Measurements from ENCODE around the gene STRIP2.

Gene STRIP2

GRCh38 chr7:129388333-129389098 lies 45.7 kb upstream of the STRIP2 start:
- no peak for TF ChIP-seq CTCF (IDR thresholded peaks at IDR 0.05; ENCODE audit: control extremely low read depth, extremely low read depth, low read depth, missing control alignments)
- POLR2A ChIA-PET: no interaction called here
- CTCF ChIA-PET: interaction anchor here (0.8 to 8.7 kb wide), 10 partner anchors 8 to 91 kb away, joined by 3 to 59 read pairs (median 4); partner anchors contain the start of gene STRIP2
- DNase-seq (ENCODE audit: extremely low spot score): no peak

GRCh38 chr7:129389829-129390228 lies 44.4 kb upstream of the STRIP2 start:
- POLR2A ChIA-PET: no interaction called here

GRCh38 chr7:129390314-129390713 lies 43.9 kb upstream of the STRIP2 start:
- POLR2A ChIA-PET: no interaction called here
- DNase-seq (ENCODE audit: extremely low spot score): no peak
- TF ChIP-seq CTCF (IDR thresholded peaks at IDR 0.05; ENCODE audit: control extremely low read depth, extremely low read depth, low read depth, missing control alignments): no peak
- CTCF ChIA-PET: interaction anchor here (1.0 to 8.7 kb wide), 6 partner anchors 9 to 172 kb away, joined by 3 to 59 read pairs (median 6); no protein-coding TSS in a partner anchor

More at GRCh38 chr7:129389829-129390228, 44.4 kb upstream of the STRIP2 start:
- no peak for DNase-seq (ENCODE audit: extremely low spot score)
- TF ChIP-seq CTCF (IDR thresholded peaks at IDR 0.05; ENCODE audit: control extremely low read depth, extremely low read depth, low read depth, missing control alignments): no peak
- CTCF ChIA-PET: interaction anchor here (0.8 to 8.7 kb wide), 6 partner anchors 9 to 435 kb away, joined by 3 to 59 read pairs (median 5); no protein-coding TSS in a partner anchor

GRCh38 chr7:129391546-129392171 lies 42.6 kb upstream of the STRIP2 start:
- ChIA-PET POLR2A (no interaction called here), CTCF (interaction anchor here (1.0 to 8.7 kb wide), 7 partner anchors 10 to 173 kb away, joined by 3 to 59 read pairs (median 7); no protein-coding TSS in a partner anchor)
- DNase-seq (ENCODE audit: extremely low spot score): no peak
- no peak for TF ChIP-seq CTCF (IDR thresholded peaks at IDR 0.05; ENCODE audit: control extremely low read depth, extremely low read depth, low read depth, missing control alignments)

GRCh38 chr7:129393255-129393654 lies 41.0 kb upstream of the STRIP2 start:
- no peak for TF ChIP-seq CTCF (IDR thresholded peaks at IDR 0.05; ENCODE audit: control extremely low read depth, extremely low read depth, low read depth, missing control alignments)
- ChIA-PET POLR2A (no interaction called here), CTCF (no interaction called here)
- DNase-seq (ENCODE audit: extremely low spot score): no peak

GRCh38 chr7:129394101-129394500 lies 40.1 kb upstream of the STRIP2 start:
- ChIA-PET POLR2A (no interaction called here), CTCF (no interaction called here)
- no peak for TF ChIP-seq CTCF (IDR thresholded peaks at IDR 0.05; ENCODE audit: control extremely low read depth, extremely low read depth, low read depth, missing control alignments)
- DNase-seq (ENCODE audit: extremely low spot score): no peak

Measured in GM10248 (cell line).